ENCODE results near the gene APEH. TPM values are rescaled to one million over a fixed set of nuclear protein-coding genes. Genes with fewer than 3 reads are reported as not detected.

APEH gene
- total RNA-seq, 2 donors from 2014 or later, result 151 to 278 TPM

- intact Hi-C loops (cut with DNase I), result no loop called here
- TF ChIP-seq CTCF (IDR thresholded peaks at IDR 0.05), result no peak
- no peaks in the 10 kb centered on the region for H3K4me1 ChIP-seq
- no peaks in the 10 kb centered on the region for H3K9me3 ChIP-seq
- no peak for DNase-seq
- H3K27ac ChIP-seq, result no peak overlapping the region
- H3K4me3 ChIP-seq, result no peak overlapping the region
- no peaks in the 10 kb centered on the region for H3K27me3 ChIP-seq
- no peaks in the 10 kb centered on the region for H3K36me3 ChIP-seq
- no peak overlapping the region for H3K9ac ChIP-seq (ENCODE audit: low read depth in 2 of 2, low read length in 2 of 2)
Observed at GRCh38 chr3:49662720-49663413, 11.3 kb upstream of the APEH start.

- no peaks in the 10 kb centered on the region for H3K4me1 ChIP-seq
- TF ChIP-seq CTCF (IDR thresholded peaks at IDR 0.05), result no peak
- no peak for DNase-seq
- H3K9ac ChIP-seq (ENCODE audit: low read depth in 2 of 2, low read length in 2 of 2), result no peak overlapping the region
- H3K4me3 ChIP-seq, result no peak overlapping the region
- no peaks in the 10 kb centered on the region for H3K27me3 ChIP-seq
- intact Hi-C loops (cut with DNase I), result no loop called here
- no peaks in the 10 kb centered on the region for H3K36me3 ChIP-seq
- H3K9me3 ChIP-seq, result no peaks in the 10 kb centered on the region
- H3K27ac ChIP-seq, result no peak overlapping the region
Observed at GRCh38 chr3:49663831-49664230, 10.3 kb upstream of the APEH start.

GRCh38 chr3:49664300-49664699, 9.9 kb upstream of the APEH start:
- no peak overlapping the region for H3K9ac ChIP-seq (ENCODE audit: low read depth in 2 of 2, low read length in 2 of 2)
- DNase-seq, result no peak
- H3K4me1 ChIP-seq, result no peaks in the 10 kb centered on the region
- no peaks in the 10 kb centered on the region for H3K9me3 ChIP-seq
- H3K27me3 ChIP-seq, result no peaks in the 10 kb centered on the region
- intact Hi-C loops (cut with DNase I), result no loop called here
- no peak overlapping the region for H3K27ac ChIP-seq
- TF ChIP-seq CTCF (IDR thresholded peaks at IDR 0.05), result no peak
- H3K36me3 ChIP-seq, result no peaks in the 10 kb centered on the region
- no peak overlapping the region for H3K4me3 ChIP-seq

GRCh38 chr3:49665822-49666519, 8.2 kb upstream of the APEH start:
- Histone ChIP-seq H3K27ac (no peak overlapping the region), H3K4me1 (no peaks in the 10 kb centered on the region), H3K9ac (ENCODE audit: low read depth in 2 of 2, low read length in 2 of 2) (no peak overlapping the region), H3K4me3 (no peak overlapping the region), H3K36me3 (no peaks in the 10 kb centered on the region), H3K9me3 (no peaks in the 10 kb centered on the region), H3K27me3 (no peaks in the 10 kb centered on the region)
- no peak for TF ChIP-seq CTCF (IDR thresholded peaks at IDR 0.05)
- intact Hi-C loops (cut with DNase I), result no loop called here
- DNase-seq, result no peak

- H3K4me3 ChIP-seq, result no peak overlapping the region
- no peaks in the 10 kb centered on the region for H3K27me3 ChIP-seq
- no peak overlapping the region for H3K27ac ChIP-seq
- TF ChIP-seq CTCF (IDR thresholded peaks at IDR 0.05), result no peak
- DNase-seq, result no peak
- no peak overlapping the region for H3K9ac ChIP-seq (ENCODE audit: low read depth in 2 of 2, low read length in 2 of 2)
- no peaks in the 10 kb centered on the region for H3K36me3 ChIP-seq
- no peaks in the 10 kb centered on the region for H3K9me3 ChIP-seq
- no peaks in the 10 kb centered on the region for H3K4me1 ChIP-seq
- intact Hi-C loops (cut with DNase I), result no loop called here
Observed at GRCh38 chr3:49666592-49666991, 7.6 kb upstream of the APEH start.
